Dendritic cell treated with granulocyte-macrophage colony-stimulating factor and Interleukin-4, amounts not matched to agents 40 ng/mL and 50 ng/mL, for 4 days (primary cell): Measurements from ENCODE around the gene RNF130.

Experiments
- H3K27ac Mint-ChIP-seq: one replicate; pipeline ENCODE4 v1.8.0; 2022; ENCODE audit warnings: mild to moderate bottlenecking, mixed read lengths
- H3K27me3 Mint-ChIP-seq: one replicate; pipeline ENCODE4 v1.8.0; 2022; ENCODE audit warnings: mild to moderate bottlenecking, mixed read lengths
- H3K36me3 Mint-ChIP-seq: one replicate; pipeline ENCODE4 v1.8.0; 2022; ENCODE audit warnings: low read depth, mixed read lengths
- H3K4me1 Mint-ChIP-seq: one replicate; pipeline ENCODE4 v1.8.0; 2022; ENCODE audit warnings: low read depth, mixed read lengths
- H3K4me3 Mint-ChIP-seq: one replicate; pipeline ENCODE4 v1.8.0; 2022; ENCODE audit warnings: mild to moderate bottlenecking, moderate library complexity, mixed read lengths
- H3K9me3 Mint-ChIP-seq: one replicate; pipeline ENCODE4 v1.8.0; 2022; ENCODE audit warnings: mixed read lengths
- intact Hi-C: fragments of 100-400 bp; cut with micrococcal nuclease; formaldehyde crosslinking; loops from one replicate; pipeline ENCODE4 v1.15.0; 2022

Gene RNF130

GRCh38 chr5:179906294-179906794 is 165.2 kb downstream of the RNF130 start:
- Mint-ChIP-seq H3K27ac (peak overlapping the region; percentile 88), H3K36me3 (peaks cover 59% of the 10 kb centered on the region), H3K9me3 (no peaks in the 10 kb centered on the region), H3K4me3 (peak overlapping the region; percentile 95), H3K4me1 (peaks cover 46% of the 10 kb centered on the region), H3K27me3 (no peaks in the 10 kb centered on the region)
- intact Hi-C loops = loop anchor here (5.0 kb wide), 2 partner anchors 49 to 104 kb away; partner anchors contain the start of gene MRNIP

GRCh38 chr5:179905161-179905560 is 166.4 kb downstream of the RNF130 start:
- intact Hi-C loops = loop anchor here (5.0 kb wide), 2 partner anchors 48 to 103 kb away; partner anchors contain the start of gene MRNIP
- Mint-ChIP-seq H3K27me3 (no peaks in the 10 kb centered on the region), H3K36me3 (peaks cover 70% of the 10 kb centered on the region), H3K4me3 (peak overlapping the region; percentile 7), H3K9me3 (no peaks in the 10 kb centered on the region), H3K4me1 (peaks cover 51% of the 10 kb centered on the region), H3K27ac (no peak overlapping the region)
